GM21515 (cell line): Measurements from ENCODE around the gene MAP3K4.

Experiments
- ATAC-seq: cut with Tn5 transposase; IDR thresholded peaks from one replicate; pipeline ENCODE4 v1.9.1; 2021; ENCODE audit not compliant: unreplicated experiment

The MAP3K4 gene

DNA sequence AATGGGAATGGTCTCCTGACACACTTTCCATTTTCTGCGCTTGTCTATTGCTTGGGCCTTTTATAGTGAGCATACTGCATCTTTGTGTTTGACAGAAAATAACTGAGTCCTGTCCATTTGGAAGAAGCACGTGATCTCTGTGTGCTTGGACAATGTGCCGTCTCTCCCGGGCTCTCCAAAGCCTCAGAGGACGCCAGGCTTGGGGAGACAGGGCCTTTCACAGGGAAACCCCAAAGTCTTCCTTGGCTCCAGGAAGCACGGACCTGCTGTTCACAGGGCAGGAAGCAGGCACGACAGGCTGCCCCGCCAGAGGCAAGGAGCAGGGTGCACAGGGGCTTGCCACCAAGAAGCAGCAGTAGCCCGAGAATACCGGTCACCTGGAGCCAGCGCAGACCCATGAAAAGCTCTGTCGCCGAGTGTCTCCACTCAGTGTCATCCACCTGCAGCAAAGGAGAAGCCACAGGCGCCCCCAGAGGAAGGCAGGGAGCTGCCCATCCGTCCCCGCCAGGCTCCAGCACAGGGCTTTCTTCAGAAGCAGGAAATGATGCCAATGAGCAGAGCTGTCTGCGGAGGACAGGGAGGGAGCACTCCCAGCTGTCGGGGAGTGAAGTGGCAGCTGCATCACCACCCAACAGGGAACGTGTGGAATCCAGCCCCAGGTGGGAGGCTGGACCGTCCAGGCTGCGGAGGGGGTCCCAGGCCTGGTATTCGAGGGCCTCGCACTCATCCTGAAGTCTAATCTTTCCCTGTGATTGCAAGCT is 147.2 kb downstream of the MAP3K4 start:
- ATAC-seq = no peak

DNA sequence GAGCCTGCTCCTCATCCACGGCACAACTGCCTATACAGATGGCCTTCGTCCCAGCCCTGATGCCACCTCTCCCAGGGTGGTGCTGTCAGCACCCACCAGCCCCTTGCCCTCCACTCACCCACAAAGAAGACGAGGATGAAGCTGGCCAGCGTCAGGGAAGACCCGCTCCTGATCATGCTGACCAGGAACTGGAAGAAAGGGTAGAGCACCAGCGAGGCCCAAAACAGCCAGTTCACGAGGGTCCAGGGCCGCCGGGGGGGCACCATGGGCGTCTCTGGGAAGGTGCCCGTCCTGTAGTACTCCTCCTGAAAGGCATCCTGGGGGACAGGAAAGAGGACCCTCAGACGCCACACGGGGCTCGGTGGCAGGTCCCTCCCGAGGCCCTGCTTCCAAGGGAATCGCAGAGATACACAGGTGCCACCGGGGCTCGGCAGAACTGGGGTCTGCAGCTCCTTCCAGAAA is 147.8 kb downstream of the MAP3K4 start:
- ATAC-seq = no peak

DNA sequence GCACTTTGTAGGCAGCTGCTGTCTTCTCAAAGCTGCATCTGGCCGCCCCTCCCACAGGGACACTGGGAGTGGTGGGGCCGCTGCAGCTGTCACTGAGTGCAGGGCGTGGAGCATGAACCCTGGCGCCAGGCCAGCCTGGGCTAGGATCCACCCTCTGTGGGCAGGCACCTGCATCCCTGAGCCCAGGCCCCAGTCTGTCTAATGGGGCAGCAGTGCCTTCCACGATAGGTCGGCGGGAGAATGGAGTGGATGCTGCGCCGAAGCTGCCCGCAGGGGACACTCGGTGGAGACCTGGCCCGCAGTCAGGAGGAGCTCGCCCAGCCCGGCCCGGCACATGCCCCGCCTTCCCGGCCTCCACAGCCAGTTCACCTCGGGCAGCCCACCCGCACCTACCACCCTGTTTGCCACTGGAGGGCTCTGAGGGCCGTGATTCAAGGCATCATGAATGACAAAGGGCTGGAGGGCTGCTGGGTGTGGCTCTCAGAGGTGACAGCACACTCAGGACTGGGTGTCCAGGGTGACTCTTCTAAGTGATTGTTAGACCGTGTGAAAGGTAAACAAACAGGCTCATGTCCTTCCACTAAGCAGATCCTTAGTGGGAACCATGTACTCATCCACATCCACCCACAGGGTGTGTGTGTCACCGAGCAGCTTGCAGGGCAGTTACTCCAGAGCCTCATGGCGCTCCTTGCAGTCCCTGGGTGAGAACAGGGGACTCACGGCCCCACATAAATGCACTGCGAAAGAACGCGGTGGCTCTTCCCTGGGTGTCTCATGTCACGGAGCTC is 148.4 kb downstream of the MAP3K4 start:
- ATAC-seq = no peak

DNA sequence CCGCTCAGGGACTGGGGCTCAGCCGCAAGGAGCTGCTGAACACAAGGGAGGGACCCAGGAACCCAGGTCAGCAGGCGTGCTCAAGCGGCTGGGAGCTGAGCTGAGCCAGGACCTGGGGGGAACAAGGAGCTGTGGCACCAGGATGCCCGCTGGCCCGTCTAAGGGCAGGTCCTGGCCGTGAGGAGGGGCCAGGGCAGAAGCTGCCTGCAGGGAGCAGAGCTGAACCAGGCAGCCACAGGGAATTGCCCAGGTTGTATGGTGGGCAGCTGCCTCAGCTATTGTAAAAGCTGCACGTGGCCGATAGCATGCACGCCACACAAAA is 148.9 kb downstream of the MAP3K4 start:
- no peak for ATAC-seq

DNA sequence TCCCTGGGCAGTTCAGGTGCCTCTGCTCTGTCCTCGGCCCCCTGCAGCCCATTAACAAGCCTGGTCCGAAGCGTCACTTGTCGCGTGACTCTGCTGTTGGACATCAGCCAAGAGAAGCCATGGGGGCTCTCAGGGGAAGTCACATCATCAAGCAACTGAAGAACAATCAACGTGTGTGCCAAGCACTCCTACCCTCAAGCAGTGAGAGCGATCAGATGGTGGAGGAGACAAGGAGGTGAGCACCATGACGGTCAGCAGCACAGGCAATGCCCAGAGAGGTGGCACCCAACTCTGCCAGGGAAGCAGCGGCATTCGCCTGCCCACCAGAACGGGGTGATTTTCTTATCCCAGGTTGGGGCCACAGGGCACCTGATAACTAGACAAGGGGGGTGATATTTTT is 149.6 kb downstream of the MAP3K4 start:
- ATAC-seq = no peak

DNA sequence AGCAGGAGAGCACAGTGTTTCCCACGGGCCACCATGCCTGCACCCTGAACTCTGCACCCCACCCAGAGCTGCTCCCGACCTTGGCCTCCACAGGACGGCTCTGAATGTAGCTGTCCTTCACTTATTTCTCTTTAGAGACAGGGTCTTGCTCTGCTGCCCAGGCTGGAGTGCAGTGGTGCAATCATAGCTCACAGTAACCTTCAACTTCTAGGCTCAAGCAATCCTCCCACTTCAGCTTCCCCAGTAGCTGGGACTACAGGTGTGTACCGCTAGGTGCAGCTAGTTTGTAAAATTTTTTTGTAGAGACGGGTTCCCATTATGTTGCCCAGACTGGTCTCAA is 151.4 kb downstream of the MAP3K4 start:
- ATAC-seq = no peak

DNA sequence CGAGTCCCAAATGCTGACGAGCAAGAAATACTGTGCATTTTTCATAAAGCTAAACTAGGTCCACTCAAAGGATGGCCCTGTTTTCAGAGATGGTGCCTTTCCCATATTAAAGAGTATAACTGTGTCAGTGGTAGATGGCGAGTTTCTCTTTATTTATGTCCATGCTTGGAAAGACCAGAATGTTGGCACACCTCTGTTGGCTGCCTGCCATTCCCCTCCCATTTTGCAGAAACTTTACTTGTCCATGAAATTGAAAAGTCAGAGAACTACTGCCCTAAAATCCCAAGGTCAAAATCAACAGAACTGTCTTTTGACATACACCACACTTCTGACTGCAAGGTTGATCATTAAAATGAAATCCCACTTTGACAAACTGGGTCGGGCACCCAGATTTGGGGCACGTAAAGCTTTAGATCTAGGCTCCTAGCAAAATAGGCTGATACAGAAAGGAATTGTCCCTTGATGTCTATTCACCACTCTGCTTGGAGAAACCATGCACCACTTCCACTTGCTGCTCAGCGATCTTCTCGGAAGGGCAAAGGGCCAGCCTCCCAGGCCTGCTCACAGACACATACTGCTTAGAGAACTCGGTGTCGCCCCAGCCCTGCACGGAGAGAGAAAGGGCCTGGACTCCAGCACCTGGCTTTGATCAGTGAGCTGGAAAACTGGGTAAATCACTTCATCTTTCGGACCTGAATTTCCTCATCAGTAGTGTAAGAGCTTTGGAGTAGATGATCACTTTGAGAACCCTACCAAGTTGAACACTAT is 152.3 kb downstream of the MAP3K4 start:
- no peak for ATAC-seq

DNA sequence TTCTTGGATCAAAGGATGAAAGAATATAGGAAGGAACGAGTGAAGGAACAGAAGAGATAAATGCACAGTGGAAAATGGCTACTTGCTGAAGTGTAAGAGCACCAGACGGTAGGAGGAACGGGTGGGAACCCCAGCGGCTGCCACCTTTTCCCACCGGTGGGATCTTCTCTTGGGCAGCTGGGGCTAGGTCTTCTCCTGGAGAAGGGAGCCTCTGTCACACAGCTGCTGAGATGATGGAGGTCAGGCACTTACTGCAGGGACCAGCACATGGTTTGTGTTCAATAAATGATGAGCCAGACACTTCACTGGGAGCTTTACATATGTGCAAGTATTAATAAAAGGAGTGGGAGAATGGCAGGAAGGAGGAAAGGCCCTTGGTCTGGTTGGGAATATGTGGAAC is 158.6 kb downstream of the MAP3K4 start:
- no peak for ATAC-seq

DNA sequence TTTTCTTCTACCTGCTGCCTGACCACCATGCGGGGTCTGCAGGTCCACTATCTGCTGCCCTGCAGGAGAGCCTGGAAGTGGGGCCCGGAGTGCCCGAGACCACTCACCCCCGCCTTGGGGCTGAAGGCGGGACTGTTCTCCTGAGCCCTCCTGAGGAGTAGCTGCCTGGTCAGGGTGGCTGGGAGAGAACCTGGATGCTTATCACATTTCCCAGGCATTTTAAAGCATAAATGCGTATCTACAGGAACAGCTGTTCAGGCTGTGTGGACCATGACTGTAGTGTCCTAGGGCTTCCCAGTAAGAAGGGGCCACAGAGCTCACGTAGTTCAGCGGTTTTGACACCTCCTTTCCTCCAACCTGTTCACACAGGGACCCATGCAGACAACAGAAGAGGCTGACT is 159.0 kb downstream of the MAP3K4 start:
- no peak for ATAC-seq

DNA sequence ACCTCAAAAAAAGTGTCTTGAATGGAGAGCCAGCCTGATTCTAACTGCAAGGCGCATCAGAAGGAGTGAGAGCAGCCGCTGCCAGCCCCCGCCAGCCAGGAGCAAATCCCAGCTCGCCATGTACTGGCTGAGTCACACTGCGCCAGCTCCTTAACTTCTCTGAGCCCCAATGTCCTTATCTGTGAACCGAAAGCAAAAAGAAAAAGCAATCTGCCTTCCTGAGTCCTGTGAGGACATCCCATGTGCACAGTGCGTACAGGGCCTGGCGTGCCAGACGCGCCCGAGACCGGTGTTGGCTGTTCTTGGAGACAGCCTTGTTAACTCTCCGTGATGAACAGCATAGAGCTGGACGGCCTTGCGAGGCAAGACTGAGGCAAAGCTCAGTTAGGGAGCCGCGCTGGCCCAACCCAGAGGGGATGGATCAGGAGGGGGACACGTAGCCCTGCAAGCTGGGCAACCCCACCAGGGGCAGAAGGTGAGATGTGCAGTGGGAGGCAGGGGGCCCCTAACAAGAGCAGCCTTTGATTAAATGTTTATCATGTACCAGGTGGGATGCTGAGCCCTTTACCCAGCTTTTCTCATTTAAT is 159.6 kb downstream of the MAP3K4 start:
- no peak for ATAC-seq

DNA sequence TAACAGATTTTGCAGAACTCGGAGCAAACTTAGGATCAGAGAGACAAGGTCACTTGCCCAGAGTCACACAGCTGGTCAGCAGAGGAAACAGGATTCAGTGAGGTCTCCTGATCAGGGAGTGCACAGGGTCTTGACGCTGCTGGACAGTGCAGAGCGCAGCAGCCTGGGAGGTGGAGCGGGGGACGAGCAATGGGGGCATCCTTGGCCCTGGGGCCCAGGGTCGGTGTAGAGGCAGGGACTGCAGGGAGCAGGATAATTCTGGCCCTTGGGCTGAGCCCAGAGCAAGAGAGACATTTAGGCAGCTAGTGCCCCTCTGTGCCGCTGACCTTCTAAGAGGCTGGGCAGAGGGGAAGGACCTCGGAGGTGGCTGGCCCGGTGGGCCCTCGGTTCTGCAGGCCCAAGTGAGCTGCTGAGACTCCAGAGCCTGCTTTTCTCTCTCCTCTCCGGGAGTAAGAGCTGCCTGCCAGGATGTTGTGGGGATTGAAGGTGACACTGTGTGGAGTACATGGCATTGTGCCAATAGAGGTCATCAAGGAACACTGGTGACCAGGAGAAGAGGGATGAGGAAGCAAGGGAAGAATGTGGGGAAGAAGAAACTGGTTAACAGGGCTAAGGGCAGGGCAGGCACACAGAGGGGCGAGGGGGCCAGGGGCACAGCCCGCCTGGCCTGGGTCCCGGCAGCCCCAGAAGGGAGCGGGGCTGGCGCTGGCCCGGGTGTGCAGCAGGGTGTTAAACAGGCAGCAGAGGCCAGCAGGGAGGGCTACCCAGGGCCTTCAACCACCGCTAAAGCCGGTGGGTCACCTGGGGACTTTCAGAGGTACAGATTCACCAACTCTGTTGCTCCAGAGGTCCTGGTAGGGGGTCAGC is 160.3 kb downstream of the MAP3K4 start:
- ATAC-seq = no peak

DNA sequence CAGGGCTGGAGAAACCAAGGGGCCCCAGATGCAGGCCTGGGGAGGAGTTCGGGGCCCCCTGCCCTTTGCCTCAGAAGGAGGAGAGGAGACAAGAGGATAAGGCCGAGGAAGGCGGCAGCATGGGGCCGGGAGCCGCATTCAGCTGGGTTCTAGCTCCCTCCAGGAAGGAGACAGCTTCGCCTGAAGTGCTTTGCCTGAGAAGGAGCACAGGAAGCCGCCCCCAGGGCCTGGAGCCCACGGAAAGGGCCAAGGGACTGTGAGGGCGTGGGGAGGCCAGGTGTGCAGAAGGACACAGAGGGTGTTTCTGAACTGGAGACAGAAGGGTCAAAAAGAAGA is 160.9 kb downstream of the MAP3K4 start:
- no peak for ATAC-seq

DNA sequence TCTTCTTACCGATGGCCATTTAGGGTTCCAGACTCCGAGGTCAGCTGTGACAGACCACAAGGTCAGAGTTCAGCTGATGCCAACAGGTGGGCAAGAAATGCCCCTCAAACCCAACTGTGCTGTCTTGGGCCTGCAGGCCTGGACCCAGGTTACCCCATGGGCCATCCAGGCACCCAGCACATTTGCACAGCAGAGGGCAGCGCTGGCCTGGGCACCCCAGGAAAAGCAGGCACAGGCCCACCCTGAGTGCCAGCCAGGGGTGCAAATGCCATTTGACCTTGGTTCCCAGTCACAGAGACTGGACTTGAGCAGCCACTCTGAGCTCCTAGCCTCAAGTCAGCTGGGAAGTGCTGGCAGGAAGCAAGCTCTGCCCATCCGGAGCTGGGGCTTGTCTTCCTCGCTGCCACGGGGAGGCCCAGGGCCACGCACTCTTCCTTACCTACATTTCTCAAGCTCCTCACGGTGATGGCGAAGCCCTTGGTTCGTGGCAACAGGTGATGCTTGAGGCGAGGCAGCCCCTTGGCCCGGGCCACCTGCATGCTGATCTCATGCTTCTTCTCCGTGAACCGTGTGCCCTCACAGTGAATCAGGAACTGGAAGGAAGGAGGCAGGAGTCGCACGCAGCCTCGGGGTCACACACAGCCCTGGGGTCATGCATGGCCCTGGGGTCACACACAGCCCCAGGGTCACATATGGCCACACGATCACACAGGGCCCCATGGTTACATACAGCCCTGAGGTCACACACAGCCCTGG is 161.5 kb downstream of the MAP3K4 start:
- ATAC-seq = no peak

DNA sequence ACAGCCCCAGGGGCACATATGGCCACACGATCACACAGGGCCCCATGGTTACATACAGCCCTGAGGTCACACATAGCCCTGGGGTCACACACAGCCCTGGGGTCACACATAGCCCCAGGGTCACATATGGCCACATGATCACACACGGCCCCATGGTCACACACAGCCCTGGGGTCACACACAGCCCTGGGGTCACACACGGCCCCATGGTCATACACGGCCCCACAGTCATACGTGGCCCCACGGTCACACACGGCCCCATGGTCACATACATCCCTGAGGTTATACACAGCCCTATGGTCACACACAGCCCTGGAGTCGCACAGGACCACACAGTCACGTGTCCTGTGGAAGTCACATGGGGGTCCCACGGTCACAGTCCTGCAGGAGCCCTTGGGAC is 162.2 kb downstream of the MAP3K4 start:
- ATAC-seq = no peak

DNA sequence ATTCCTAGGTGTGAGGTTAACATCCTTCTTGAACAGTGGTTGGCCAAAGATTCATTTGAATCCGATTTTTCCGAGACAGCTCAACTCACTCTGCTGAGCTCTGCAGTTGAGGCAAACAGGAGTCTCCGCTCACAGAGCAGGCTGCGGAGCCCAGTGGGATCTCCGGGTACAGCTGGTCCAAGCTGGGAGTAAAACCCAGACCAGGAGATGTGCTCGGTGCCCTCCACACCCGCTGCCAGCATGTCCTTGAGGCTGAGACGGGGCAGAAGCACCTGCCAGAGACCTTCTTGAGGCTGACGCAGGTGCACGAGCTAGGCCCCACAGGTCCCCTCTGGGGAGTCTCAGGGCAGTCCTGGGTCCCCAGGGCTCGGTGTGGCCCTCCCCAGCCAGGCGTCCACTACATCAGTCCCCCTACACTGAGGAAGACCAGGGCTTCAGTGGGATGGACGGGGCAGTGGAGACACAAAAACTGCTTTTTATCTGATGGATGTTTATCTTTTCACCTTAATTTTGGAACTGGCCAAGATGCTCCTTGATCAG is 163.3 kb downstream of the MAP3K4 start:
- no peak for ATAC-seq

DNA sequence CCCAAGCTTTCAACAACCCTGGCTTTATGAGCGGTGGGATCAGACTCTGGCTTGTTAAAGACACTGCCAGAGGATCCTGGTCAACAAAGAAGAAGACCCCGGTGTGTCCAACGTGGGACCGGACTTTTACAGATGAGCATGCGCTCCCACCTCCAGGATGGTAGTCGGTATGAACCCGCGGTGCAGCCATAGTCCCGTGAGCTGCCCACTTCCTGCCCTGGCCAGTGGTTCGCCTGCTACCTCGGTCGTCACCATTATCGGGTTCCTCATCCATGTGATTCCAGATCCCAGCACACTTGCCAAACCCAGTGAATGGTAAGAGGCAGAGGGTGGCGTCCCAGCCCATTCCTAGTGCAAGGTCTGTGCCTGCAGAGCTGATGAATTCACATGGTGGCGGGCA is 169.6 kb downstream of the MAP3K4 start:
- ATAC-seq = no peak

DNA sequence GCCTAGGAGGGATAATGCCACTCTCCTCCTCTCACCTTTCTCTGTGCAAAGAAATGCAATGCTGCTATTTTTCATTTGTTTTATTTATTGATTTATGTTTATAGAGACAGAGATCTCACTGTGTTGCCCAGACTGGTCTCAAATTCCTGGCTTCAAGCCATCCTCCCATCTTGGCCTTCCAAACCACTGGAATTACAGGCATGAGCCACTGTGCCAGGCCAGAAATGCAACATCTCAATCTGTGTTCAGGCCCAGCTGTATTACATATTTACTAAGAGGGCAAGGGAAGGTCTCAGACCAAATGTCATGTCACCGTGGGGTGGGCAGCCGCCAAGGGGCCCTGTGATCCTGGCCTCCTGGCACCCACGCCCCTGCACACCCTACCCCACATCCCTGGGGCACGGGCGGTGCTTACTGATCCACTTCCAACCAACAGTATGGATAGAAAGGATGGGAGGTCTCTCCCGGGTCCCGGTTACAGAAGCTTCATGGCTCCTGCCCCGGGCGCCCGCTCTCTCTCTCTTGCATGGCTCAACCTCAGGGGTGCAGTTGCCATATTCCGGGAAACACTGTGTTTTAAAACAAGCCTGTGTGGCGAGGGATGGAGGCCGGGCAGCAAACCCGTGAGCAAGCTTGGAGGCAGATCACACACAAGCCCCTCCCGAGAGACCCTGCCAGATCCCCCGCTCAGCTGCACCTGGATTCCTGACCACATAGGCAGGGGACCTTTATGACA is 170.5 kb downstream of the MAP3K4 start:
- no peak for ATAC-seq

DNA sequence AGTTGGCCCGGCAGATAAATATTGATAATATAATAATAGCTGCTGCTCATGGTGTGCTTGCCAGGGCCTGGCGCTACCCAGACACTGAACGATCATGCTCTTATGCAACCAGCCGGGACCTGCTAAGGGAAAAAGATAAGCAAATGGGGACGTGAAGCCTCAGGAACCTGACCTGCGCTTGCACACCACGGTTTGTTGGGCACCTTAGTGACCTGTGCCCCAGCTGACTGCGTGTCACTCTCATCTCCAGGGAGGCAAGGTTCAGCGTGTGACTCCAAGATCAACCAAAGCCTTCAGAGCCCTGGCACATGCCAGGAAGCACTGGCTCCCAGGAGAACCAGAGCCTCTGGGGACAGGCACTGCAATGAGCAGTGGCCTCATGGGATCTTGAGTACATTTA is 171.2 kb downstream of the MAP3K4 start:
- ATAC-seq = no peak
